Islet precursor cell (in vitro differentiated cells): Measurements from ENCODE around the gene COL4A4.

ENCODE experiments used
- DNase-seq: peaks from one replicate; pipeline ENCODE4 v3.0.0-alpha.2; 2018

COL4A4 gene

DNA sequence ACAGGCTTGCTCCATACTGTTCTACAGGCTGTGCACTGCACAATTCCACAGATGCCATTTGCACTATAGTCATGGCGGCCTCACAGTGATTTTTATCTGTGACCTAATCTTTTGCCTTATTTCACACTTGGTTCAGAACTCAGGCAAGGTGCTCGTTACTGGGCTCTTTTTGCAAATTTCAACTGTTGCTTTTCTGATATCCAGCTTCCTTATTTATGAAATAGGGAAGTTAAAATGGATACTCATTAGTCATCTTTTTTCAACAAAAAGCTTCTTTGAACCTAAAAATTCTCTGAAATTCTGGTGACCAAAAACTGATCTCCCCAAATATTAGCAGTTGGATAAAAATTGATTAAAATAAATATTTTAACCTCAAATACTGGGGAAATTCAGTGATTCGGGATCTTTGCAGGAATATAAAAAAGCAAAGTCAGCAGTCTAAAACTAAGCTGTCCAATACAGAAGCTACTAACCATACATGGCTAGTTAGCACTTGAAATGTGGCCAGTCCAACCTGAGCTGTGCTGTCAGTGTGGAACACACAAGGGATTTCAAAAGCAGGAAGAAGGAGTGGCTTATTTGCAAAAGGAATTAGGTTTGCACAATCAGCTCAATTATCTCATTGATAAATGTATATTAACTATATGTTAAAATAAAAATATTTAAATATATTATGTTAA, 134.4 kb downstream of the COL4A4 start:
- no peak for DNase-seq

DNA sequence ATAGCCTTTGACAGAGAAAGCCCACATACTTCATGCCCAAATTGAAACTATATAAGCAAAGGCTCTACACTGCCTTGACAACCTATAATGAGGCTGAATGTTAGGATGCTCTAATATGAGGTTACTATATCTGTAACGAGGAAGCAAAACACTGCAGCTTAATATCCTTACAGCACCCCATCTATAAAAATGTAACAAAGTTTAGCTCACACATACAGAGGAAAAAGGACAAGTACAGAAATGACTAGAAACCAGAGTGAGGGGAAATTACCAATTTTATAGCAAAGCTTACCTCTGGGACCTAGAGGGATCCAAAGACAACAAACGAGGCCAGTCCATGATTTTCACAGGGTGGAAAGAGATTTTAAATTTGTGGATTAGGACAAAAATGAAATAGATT, 138.5 kb downstream of the COL4A4 start:
- no peak for DNase-seq

DNA sequence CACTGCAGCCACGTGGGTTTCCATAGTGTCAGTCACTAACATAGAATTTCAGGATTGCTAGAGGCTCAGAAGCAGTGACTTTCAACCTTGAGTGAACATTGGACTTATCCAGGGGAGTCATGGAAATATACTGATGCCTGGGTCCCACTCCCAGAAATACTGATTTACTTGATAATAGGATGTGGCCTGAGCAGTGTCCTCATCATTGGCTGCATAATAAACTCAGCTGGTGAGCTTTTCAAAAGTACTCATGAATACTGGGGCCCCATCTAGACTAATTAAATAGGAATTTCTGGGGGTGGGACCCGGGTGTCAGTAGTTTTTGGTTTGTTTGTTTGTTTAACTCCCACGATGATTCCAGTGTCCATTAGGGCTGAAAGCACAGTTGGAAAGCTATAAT, 141.4 kb downstream of the COL4A4 start:
- no peak for DNase-seq

DNA sequence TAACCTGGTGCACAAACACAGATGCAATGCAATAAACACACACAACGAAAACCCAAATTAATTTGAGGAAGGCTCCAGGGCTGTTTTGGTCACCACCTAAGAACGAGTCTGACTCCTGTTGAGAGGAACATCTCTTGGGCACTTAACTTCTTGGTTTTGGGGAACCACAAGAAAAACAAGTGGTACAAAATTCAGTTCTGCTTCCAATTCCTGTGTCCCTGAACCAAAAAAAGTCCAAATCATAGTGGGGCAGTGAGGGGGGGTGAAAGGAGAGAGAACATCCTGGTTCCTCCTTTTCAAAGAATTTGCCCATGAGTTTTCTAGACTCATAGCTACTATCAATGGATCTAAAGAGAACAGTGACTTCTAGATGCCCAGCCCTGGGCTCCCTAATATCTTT, 143.6 kb downstream of the COL4A4 start:
- DNase-seq = no peak

DNA sequence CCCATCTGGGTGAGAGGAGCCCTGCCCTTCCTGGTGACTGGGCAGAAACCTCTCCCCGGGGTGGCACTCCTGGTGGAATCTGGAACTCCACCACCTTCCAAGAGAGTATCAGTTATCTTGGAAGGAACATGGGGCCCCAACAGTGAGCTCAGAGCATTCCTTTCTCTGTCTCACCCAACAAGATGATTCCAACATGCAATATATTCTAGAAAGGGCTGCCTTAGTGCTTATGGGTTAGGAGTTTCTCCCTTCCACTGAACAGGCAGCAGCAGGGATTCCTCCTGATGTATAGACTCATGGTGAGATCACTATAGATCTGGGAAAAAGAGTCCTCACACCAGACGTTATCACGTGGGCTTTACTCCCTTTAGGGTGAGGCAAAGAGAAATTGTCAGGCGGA, 147.1 kb downstream of the COL4A4 start:
- no peak for DNase-seq

DNA sequence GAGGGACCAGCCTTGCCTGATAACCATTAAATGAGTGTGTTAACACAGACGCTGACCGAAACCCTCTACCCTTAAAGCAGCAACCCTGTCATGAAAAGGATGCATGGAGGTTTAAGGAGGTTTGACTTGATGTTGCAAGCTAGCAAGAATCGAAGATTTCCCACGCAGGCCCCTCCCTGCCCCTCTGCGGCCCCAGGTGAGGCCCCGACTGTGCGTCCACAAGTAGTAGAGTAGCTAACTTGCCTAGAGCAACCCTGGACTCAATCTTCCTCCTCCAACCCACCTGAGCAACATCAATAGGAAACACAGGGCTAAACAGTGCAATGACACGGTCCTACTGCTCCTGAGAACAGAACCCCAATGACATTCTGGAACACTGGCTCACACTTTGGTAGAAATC, 150.1 kb downstream of the COL4A4 start:
- no peak for DNase-seq

DNA sequence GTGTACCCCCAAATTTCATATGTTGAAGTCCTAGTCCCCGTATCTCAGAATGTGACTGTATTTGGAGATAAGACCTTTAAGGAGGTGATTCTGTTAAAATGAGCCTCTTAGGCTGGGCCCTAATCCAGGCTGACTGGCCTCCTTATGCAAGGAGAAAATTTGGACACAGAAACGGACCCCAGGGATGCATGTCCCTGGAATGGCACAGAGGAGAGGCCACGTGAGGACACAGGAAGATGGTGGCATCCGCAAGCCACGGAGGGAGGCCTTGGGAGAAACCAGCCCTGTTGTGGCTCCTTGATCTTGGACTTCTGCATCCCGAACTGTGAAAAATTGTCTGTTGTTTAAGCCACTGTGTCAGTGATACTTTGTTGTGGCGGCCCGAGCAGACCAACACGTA, 150.7 kb downstream of the COL4A4 start:
- no peak for DNase-seq

DNA sequence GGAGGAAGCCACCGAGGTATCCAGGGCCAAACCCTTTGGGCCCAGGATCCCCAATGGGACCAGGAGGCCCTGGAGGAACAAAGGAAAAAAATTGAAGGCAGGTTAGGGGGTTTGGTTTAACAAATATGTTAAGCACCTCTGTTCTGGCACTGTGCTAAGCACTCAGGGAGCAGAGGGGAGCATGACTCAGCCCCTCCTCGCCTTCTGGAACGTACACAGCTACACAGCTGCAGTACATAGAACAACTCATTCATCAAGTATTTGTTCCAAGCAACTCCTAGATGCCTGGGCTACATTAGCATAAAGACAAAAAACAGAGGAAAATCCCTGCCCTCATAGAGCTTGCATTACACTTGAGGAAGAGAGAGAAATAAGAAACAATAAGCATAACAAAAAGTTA, 153.6 kb downstream of the COL4A4 start:
- no peak for DNase-seq

DNA sequence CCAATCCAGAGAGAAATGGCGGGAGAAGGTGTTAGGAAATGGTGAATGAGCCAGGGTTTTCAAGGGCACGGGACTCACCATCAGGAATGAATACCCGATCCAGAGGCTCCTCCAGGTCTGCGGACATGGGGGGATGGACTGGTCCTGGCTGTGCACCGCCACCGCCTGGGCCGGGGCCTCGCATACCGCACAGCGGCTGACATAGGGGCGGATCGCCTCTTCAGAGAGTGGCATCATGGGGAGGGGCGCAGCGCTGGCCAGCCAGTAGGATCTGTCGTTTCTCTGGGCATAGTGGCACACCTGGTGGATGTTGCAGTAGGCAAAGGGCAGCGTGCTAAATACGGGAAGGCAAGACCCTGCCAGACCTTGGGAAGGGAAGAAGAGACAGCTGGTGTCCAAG, 156.1 kb downstream of the COL4A4 start:
- DNase-seq = no peak

DNA sequence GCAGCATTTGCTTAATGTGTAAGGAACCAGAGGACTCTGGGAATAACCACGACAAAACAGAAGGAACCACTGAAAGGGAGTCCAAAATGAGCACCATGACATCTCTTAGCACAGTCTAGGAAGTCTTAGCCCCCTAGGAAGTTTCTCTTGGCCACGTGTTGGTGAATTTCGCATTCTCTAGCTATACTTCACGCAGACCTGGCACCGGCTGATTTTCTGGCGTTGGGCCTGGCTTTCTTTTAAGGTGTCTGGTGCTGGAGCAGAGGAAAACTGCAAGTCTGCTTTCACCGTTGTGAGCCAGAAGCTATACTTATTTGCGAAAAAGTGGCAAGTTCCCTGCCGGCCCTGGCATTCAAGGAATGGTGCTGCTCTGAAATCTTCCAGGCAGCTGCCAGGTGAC, 156.9 kb downstream of the COL4A4 start:
- no peak for DNase-seq

DNA sequence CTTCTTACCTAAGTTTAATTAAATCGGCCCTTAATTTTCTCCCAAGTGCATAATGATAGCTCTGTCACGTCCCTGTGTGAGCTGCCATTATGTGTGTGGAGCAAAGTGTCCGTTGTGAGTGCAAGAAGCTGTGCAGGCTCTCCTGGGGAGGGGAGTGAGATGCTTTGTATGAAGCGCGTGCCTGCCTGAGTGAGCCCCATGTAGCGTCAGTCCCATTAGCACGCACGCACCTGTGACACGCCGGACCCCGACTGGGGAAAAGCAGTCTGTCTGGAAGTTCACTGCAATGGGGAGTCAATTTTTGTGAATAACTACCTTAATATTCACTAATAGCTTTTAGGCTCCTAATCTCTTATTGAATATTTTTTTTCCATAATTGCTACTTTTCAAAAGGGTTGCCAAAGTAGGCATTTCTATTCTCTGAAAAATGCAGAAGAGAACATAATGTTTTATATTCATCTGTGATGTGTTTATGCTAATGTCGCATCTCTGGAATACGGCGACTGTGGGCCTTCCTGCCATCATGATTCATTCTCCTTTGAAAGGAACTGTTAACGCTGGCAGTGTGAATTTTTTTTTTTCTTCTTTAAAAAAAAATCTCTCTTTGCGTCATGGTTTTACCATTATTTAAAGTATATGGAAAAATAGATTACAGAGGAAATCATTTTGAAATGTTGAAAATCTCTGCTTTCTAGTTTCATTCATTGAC, 157.7 kb downstream of the COL4A4 start:
- DNase-seq = no peak

DNA sequence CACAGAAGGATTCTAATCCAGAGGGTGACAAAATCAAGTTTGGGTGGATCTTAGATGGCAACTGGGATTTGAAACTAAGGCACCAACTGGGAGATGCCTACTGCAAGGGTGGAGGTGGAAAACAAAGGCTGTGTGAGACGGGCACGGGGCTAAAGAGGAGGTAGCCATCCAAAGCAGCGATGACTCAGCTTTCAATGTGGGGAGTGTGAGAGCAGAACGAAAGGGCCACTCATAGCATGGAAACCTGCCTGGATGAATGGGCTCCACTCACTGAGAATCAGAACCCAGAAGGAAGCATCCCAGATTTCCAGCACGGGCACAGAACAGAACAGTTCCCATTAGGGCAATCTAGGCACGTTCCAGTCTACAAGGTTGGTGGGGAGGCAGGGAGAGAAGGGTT, 159.5 kb downstream of the COL4A4 start:
- DNase-seq = no peak

DNA sequence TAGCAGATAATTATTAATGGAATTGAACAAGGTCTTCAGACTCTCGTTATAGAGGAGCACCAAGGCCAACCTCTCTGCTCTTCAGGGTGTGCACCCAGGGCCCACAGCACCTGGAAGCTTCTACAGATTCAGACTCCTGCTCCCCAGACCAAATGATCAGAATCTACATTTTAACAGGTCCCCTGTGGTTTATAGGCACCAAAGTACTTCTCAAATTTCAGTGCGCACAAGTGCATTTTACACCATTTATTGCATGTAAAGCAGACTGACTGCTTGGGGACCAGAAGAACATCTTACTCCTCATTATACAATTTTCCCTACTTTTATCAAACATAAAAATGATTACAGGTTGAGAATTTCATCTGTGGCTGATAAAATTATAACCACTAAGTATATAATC, 163.9 kb downstream of the COL4A4 start:
- no peak for DNase-seq

DNA sequence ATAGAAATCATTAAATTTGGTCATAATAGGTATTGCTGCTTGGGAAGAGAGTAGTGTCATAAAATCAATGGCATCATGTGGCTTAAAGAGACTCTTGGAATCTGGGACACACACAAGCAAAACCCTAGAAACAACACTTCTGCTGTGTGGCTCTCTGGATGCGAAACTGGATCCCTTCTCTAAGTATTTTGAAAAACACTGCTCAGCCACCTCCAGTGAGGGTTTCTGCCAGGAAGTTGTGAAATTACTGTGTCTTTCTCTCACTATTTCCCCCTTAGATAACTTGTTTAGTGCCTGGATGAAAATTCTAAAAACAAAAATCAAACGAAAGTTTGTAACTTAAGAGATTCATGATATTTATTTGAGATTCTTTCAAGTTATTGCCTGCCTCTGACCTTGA, 164.3 kb downstream of the COL4A4 start:
- DNase-seq = no peak

DNA sequence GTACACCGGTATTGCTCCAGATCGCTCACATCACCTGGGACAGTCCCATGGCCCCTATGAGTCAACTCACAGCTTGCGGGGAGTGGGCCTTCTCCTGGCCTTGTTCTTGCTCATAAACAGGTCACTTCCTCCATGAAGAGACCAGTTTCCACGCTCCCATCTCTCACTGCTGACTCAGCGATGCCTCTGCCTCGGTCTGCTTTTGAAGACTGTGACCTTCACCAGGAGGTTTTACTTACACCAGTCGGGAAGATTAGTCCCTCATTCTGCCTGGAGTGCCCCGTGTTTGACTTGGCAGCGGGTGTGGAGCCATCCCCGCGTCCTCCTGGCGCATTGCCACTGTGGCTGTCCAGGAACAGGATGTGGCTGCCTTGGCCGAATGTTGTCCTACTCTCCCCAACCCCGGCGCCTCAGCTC, 168.4 kb downstream of the COL4A4 start:
- no peak for DNase-seq

DNA sequence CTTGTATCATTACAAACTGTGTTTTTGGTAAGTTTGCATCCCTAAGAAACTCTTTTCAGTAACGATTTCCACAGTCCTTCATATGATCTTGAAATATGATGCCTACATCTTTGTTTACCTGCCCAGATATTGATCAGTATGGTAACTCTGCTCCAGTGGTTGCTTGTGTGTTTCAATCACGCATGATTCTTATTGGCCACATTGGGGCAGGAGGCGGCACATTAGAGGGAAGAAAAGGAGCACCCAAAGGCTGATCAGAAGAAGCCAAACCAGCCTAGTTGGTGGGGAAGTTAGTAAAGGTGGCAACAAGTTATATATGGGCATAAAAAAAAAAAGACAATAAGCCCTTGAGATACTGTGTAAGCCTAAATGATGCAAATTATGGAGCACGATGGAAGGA, 169.2 kb downstream of the COL4A4 start:
- no peak for DNase-seq

DNA sequence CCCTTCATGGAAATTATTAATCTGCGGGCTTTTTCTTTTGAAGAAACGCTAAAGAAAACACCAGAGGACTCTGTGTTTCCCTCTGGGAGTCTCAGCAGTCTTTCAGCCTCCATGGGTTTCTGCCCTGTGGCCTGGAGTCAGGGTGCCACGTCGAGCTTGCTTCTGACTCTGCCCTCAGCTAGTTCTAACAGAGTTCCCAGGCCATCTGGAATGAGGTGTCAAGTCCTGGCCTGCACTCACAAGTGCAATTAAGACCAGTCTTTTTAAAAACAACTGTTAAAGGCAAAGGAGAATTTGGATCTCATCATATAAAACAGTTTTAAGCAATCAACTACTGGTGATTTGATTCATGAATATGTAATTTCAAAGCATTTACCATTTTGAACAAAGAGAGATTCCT, 170.8 kb downstream of the COL4A4 start:
- DNase-seq = no peak

DNA sequence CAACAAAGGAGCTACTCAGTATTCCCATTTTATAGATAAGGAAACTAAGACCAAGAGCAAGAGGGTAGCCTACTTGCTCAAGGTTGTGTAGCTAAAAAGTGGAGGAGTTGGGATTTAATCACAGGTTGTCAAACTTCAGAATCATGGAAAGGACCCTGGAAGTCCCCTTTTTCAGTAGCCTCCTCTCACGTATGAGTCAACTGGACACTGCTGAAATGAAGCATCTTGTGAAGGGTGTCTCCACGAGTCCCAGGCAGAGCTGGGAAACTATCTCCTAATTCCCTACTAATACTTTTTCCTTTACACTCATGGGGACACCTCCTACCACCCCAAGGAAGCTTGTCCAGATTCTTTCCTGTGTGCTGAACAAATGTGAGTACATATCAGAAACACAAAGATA, 172.3 kb downstream of the COL4A4 start:
- DNase-seq = no peak

DNA sequence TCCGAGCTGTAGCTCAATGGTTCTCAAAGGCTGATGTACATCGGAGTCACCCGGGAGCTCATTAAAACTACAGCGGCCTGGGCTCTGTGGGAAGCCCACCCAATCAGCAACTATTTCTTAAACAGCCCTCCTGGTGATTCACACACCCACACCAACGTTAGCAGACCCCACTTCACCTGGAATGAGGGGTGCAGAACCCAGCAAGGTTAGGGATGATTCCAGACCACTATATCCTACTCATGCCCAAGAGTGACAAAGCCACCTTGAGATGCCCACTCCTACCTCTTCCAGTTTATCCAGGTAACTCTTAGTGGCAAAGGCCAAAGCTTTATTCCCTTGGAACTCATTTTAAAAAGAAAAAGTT, 178.4 kb downstream of the COL4A4 start:
- DNase-seq = no peak

DNA sequence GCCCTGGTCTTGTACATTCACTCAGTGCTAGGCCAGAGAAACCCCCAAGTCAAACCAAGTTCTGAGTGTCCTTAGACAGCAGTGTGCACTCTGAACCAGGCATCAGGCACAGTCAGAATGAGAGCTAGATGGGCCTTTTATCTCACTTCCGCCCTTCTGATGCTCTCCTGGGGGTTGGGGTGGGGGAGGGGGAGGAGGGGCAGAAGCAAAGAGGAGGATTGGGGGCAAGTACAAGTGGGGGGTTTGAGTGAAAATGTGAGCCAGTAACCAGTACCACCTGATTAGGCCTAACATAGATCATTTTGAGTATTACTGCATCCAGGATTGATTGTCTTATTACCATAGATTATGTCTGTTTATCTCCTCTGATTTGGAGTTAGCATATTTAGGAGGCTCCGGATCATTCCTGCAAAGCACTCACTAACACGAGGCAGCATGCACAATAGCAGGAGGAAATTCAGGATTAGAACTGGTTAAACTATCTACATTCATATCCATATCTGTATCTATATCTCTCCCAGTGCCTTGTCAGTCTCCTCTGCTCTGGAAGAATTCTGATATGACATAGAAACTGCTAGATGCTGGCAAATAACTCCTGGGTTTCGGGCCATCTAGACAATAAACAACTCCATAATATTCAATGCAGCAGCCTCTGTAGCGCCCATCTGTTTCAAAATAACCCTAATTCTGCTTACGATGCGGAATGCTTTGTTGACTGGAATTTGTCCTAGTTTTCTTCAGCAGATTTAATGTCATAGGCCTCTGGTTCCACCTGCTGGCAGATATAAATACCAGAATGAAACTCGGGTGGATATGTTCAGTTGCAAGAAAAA, 179.0 kb downstream of the COL4A4 start:
- DNase-seq = peak; percentile 69

DNA sequence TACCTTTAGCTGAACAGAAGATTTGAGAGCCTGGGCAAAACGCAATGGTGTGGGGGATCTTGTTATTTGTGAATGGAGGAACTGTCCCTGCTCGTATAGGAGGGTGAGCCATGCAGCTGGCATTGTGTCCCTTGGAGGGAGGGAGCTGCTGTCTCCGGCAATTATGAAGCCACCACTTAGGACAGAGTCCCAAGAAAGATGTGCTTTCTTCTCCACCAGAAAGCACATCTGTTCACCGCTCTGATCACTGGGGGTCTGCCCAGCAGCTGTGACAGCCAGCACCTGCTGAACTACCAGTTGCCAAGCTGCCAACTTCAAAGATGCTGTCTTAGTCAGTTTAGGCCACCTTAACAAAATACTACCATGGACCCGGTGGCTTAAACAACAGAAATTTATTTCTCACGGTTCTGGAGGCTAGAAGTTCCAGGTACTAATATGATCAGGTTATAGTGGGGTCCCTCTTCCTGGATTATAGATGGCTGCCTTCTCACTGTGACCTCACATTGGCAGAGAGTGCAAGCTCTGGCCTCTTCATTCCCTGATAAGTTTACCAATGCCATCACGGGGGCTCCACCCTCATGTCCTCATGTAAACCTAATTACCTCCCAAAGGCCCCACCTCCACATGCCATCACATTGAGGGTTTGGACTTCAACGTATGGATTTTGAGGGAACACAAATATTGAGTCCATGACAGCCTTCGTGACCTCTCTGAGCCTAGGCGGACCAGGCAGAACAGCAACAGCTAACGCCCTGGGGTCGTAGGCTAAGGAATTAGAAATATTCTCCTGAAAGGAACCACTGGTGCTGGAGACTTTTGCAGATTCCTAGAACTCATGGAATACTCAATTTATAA, 179.9 kb downstream of the COL4A4 start:
- DNase-seq = peak; percentile 73

DNA sequence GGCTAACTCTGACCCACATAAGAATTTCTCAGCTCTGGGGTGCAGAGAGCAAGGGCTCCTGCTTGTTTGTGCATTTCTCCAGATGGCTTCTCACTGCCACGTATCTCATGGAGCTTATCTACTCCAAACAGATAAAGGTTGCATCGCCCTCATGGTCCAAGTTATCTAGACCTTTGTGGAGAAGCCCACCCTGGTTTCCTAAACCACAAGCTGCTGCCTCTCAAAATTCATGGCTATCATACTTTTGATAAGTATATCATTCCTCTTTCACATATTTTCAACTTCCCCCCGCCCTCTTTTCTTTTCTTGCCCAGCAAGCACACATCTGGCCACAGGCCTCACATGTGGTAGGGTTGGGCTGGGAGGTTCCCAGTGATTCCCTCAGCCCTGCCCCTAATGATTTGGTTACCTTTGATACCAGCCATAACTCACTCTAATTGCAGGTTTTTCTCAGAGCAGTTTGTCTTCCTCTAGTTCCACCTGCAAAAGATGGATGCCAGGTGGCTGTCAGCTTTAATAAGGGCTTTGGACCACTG, 182.1 kb downstream of the COL4A4 start:
- DNase-seq = peak; percentile 65

DNA sequence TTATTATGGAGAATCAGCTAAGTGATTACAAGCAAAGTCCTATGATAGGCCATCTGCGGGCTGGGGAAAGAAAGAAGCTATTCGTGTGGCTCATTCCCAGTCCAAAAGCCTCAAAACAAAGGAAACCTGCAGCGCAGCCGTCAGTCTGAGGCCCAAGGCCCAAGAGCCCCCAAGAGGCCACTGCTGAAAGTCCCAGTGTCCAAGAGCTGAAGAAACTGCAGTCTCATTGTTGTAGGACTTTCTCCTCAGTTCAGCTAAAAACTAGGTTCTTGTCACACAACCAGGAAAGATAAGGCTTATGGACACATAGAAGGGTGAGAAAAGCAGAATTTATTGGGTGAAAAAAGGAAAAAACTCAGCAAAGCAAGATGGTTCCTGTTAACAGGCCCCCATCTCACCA, 185.0 kb downstream of the COL4A4 start:
- DNase-seq = no peak
